GM13976 (cell line): ENCODE measurements around the gene PDCD2L.

Source experiments
- DNase-seq: peaks from one replicate; pipeline ENCODE4 v3.0.0; 2012; ENCODE audit warnings: low spot score
- in situ Hi-C: fragments of 300-500 bp; cut with MboI; formaldehyde crosslinking; loops from one replicate; pipeline ENCODE4 v1.12.0; 2022; ENCODE audit warnings: low sequenced_read_pairs, mixed read lengths, inconsistent platforms; ENCODE audit not compliant: unreplicated experiment
- TF ChIP-seq, protein P1 (sequence below): IDR thresholded peaks from 2 replicates; pipeline ENCODE4 v1.5.1; 2012; ENCODE audit warnings: borderline replicate concordance, mild to moderate bottlenecking; ENCODE audit not compliant: insufficient read depth; ENCODE audit errors: extremely low read depth, missing control alignments, control extremely low read depth

The PDCD2L gene

DNA sequence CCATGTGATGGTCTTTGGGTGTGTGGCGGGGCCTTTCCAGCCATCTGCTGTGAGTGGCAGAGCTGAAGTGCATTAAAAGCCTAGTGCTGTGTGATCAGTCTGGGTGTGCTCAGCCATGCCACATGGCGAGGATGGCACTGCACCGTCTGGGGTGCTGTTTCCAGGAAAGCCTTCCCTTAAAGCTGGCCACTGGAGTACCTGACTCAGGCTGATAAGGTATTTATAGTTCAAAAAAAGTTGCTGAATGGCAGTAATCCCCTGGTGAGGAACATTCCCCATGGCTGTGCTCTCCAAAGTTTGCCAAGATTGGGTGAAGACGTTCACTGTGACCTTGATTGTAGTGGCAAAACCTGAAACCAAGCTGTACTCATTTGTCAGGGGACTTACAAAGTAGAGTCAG, 33.2 kb upstream of the PDCD2L start:
- in situ Hi-C loops = no loop called here
- DNase-seq = no peak
- TF ChIP-seq, protein P1, sequence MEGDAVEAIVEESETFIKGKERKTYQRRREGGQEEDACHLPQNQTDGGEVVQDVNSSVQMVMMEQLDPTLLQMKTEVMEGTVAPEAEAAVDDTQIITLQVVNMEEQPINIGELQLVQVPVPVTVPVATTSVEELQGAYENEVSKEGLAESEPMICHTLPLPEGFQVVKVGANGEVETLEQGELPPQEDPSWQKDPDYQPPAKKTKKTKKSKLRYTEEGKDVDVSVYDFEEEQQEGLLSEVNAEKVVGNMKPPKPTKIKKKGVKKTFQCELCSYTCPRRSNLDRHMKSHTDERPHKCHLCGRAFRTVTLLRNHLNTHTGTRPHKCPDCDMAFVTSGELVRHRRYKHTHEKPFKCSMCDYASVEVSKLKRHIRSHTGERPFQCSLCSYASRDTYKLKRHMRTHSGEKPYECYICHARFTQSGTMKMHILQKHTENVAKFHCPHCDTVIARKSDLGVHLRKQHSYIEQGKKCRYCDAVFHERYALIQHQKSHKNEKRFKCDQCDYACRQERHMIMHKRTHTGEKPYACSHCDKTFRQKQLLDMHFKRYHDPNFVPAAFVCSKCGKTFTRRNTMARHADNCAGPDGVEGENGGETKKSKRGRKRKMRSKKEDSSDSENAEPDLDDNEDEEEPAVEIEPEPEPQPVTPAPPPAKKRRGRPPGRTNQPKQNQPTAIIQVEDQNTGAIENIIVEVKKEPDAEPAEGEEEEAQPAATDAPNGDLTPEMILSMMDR = no peak

DNA sequence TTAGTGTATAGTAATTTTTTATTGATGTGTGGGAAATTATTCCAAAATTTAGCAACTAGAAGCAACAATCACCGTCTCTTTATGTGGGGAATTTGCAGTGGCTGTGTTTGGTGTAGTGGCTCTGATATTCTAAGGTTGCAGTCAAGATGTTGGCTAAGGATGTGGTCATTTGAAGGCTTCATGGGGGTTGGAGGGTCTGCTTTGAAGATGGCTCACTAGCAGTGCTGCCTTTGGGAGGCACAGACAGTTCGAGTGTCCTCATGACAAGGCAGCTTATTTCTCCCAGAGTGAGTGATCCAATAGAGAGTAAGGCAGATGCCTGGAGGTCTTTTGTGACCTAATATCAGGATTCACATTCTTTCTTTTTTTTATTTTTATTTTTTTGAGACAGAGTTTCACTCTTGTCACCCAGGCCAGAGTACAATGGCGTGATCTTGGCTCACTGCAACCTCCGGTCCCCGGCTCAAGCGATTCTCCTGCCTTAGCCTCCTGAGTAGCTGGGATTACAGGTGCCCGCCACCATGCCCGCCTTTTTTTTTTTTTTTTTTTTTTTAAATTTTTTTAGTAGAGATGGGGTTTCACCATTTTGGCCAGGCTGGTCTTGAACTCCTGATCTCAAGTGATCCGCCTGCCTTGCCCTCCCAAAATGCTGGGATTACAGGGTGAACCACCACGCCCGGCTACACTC, 30.5 kb upstream of the PDCD2L start:
- DNase-seq = no peak
- in situ Hi-C loops = no loop called here
- TF ChIP-seq, protein P1 = no peak

DNA sequence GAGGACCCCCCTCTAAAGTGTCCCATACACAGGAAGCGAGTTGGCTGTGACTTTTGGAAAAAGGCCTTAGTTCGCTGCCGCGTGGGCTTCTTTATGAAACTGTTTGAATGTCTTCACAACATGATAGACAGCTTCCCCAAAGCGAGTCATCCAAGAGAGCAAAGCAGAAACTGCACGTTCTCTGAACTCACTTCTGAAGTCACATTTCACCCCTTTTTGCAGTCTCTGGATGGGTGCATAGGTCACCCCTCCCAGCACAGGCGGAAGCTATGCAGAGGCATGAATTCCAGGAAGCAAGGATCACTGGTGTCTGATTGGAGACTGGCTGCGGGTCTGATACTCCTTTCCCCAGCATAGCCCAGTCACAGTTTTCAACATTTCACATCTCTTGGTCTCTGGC, 28.6 kb upstream of the PDCD2L start:
- in situ Hi-C loops = no loop called here
- TF ChIP-seq, protein P1 = no peak
- DNase-seq = no peak

DNA sequence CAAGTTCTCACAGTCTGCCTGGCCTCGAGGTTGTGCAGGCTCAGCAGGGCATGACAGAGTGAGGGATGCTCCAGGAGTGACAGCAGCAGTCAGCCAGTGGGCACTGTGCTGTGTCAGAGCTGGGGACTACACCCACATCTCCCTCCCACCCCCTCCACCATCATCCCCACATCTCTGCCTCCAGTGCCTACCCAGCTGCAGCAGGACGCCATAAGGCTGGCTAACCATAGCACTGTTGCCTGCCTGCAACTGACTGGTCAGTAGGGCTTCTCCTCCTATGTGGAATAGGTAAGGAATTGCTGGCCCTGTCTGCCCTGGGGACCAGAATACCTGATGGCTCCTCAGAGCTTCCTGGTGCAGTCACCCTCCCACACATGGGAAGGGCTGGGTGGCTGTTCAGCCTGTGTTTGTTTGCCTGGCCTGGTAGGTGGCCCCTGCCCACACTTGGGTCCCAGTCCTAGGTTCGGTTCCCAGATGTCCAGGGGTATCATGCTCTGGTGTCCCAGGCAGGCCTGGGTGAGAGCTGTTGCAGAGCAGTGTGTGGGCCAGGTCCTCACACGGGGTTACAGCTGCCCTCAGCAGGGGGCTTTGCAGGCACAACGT, 23.5 kb upstream of the PDCD2L start:
- DNase-seq = no peak
- TF ChIP-seq, protein P1 = no peak
- in situ Hi-C loops = no loop called here

DNA sequence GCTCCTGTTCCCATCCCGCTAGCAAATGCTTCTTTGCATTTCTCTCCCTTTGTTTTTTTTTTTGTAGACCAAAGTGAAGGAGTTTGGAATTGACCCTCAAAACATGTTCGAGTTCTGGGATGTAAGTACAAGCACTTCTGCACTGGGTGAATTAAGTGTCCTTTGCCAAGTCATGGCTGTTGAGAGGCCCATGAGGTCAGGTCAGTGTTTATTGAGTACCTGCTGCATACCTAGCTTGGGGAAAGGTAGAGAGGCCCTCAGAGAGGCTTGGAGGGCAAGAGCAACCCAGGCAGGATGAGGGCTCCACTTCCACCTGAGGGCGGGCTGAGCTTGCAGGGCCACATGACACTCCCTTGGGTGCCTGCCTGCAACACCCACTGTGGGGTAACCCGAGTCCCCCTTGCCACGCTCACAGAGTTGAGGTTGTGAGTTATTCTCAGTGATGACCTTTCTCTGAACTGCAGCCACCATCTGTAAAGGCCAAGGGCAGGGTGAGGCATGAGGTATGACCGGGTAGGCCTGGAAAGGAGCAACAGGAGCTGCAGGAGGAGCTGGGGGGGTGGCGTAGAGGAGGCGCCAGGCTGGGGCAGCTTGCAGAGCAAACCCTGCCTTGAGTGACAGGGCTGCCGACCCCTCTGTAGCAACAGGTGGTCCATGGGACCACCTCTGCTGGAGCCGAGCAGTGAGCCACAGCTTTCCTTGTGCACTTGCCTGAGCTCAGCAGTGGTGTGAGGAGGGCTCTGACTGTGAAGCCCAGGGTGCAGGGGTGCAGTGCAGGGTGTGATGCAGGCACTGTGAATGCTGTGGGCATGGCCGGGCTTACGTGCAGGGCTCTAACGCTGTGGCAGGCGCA, 22.6 kb upstream of the PDCD2L start:
- TF ChIP-seq, protein P1 = no peak
- no peak for DNase-seq
- in situ Hi-C loops = no loop called here

DNA sequence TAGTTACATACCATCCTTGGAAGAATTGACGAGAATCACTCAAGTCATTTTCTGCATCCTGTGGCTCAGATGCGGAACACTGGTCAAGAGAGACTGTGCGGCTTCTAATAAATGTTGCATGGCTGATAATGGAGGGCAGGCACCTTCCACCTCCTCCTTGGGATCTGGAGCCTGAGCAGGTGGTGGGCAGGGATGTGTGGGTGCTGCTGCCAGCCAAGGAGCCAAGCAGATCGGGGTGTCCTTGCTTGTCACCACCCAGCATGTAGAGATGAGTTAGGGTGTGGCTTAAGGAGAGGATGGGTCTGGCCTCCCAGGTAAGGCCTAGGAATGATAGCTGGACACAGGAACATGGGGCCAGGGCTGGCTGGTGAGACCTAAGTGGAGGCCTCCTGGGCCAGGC, 21.7 kb upstream of the PDCD2L start:
- TF ChIP-seq, protein P1 = no peak
- DNase-seq = no peak
- in situ Hi-C loops = no loop called here
